Stomach (tissue), 9 donors: Measurements from ENCODE around the gene TRIM14. TPM values are rescaled to one million over a fixed set of nuclear protein-coding genes. Genes with fewer than 3 reads are reported as not detected.
A peak's percentile ranks its signal among the peaks of the same experiment; 100 is the strongest.
"Not testable (repeated sequence)": the region's sequence is repeated elsewhere in the genome, so short reads cannot be mapped to it uniquely, and the experiment has no call there.

Source experiments
- DNase-seq, 2 donors: peaks; one replicate each; pipeline versions ENCODE4 v3.0.0 to v3.0.0-alpha.2; 2013 to 2019
- H3K27ac ChIP-seq, 5 donors: fragments of 200-600 bp in 4 of 5; sonication (generic) in 4 of 5; one replicate each; pipeline ENCODE4 v1.5.1; 2013 to 2019; ENCODE audit warnings: mild to moderate bottlenecking in 1 of 5, moderate library complexity in 1 of 5
- H3K27me3 ChIP-seq, 3 donors: fragments of 200-600 bp; sonication (generic); one replicate each; pipeline ENCODE4 v1.5.1; 2017 to 2019; ENCODE audit warnings: mixed run types in 1 of 3
- H3K36me3 ChIP-seq, 4 donors: fragments of 200-600 bp; sonication (generic); 1 replicate in 3 of 4; 2 replicates in 1 of 4; pipeline ENCODE4 v1.5.1; 2016 to 2019
- H3K4me1 ChIP-seq, 4 donors: fragments of 200-600 bp; sonication (generic); one replicate each; pipeline ENCODE4 v1.5.1; 2016 to 2019
- H3K4me3 ChIP-seq, 4 donors: fragments of 200-600 bp; sonication (generic) in 3 of 4; one replicate each; pipeline ENCODE4 v1.5.1; 2016 to 2019; ENCODE audit warnings: mild to moderate bottlenecking in 1 of 4
- H3K9me3 ChIP-seq, 4 donors: fragments of 200-600 bp; sonication (generic); one replicate each; pipeline ENCODE4 v1.5.1; 2016 to 2019
- CTCF ChIP-seq, 7 experiments: fragments of 450-650 bp in 4 of 7; fragments of 200-600 bp in 3 of 7; sonication (generic) in 3 of 7; IDR thresholded peaks; one replicate each; pipeline ENCODE4 v1.5.1; 2016 to 2019; ENCODE audit warnings: antibody characterized with exemption in 7 of 7, control low read depth in 2 of 7, mild to moderate bottlenecking in 1 of 7
- EP300 ChIP-seq: sonication (generic); formaldehyde crosslinking; IDR thresholded peaks from one replicate; pipeline ENCODE4 v1.6.1; 2017; ENCODE audit warnings: antibody characterized with exemption
- POLR2A ChIP-seq, 4 donors: fragments of 450-650 bp; IDR thresholded peaks; one replicate each; pipeline ENCODE4 v1.6.1; 2016; ENCODE audit warnings: antibody characterized with exemption in 4 of 4, control low read depth in 2 of 4, mild to moderate bottlenecking in 1 of 4, moderate library complexity in 1 of 4
- POLR2AphosphoS5 ChIP-seq, 3 donors: sonication (generic); formaldehyde crosslinking; IDR thresholded peaks; one replicate each; pipeline ENCODE4 v1.6.1; 2016; ENCODE audit warnings: antibody characterized with exemption in 3 of 3
- WGBS, 5 donors: extraction: QIAGEN DNeasy Blood & Tissue Kit in 3 of 5; methylation state at CpG; one replicate each; pipeline versions ENCODE4 v1.1.5 to v1.1.7; 2013 to 2018; 5-methylcytosine and 5-hydroxymethylcytosine counted together
- intact Hi-C: fragments of 100-400 bp; cut with DNase I; formaldehyde crosslinking; loops from one replicate; pipeline ENCODE4 v1.15.1; 2023; ENCODE audit warnings: low total_unique reads
- polyA plus RNA-seq, 3 donors: library from polyadenylated mRNA; stranded (reverse); fragments of 200-250 nt; gene quantifications; one replicate each; pipeline ENCODE4 v1.2.3, GENCODE V29; 2013
- total RNA-seq, 5 donors: library from RNA; depleted of rRNA; stranded (reverse); fragments of >200 nt; gene quantifications; one replicate each; pipeline versions ENCODE4 v1.1.0 to v1.2.3, GENCODE V29; 2014 to 2016
- donor health status: healthy with polysubstance abuse.
- donor health status: Bipolar disorder and iron deficiency.
- donor health status: healthy.

TRIM14 gene
- total and polyA plus RNA-seq, 8 donors, result 4.7 to 249 (median 10.7) TPM

- Histone ChIP-seq H3K9me3 (no peaks in the 10 kb centered on the region), H3K36me3 (peaks cover 9 to 20% (median 10%) of the 10 kb centered on the region in 4 donors), H3K27me3 (no peaks in the 10 kb centered on the region), H3K4me1 (peaks cover 18 to 48% (median 26%) of the 10 kb centered on the region in 4 donors), H3K27ac (peak overlapping the region; percentile 18 to 92 (median 83)), H3K4me3 (no peak overlapping the region)
- WGBS, 5 donors, result 43 to 65% (median 48%) methylated on average over 3 of the region's 3 CpGs
- TF ChIP-seq POLR2A (IDR thresholded peaks at IDR 0.05), result no peak
- TF ChIP-seq POLR2AphosphoS5 (IDR thresholded peaks at IDR 0.05), result peak in 1 of 3 donors; percentile 26
- DNase-seq, result peak in 1 of 2 donors; percentile 73
- intact Hi-C loops, result no loop called here
Measured at GRCh38 chr9:98120476-98120875, 1.5 kb upstream of the TRIM14 start.

- Histone ChIP-seq H3K4me3 (peak overlapping the region; percentile 70 to 83 (median 78)), H3K27ac (peak overlapping the region; percentile 82 to 92 (median 84)), H3K27me3 (no peaks in the 10 kb centered on the region), H3K4me1 (peaks cover 18 to 48% (median 26%) of the 10 kb centered on the region in 4 donors), H3K9me3 (no peaks in the 10 kb centered on the region), H3K36me3 (peaks cover 0 to 6% (median 0%) of the 10 kb centered on the region in 4 donors)
- peak; percentile 52 to 63 for DNase-seq
- TF ChIP-seq EP300, result no peak
- TF ChIP-seq POLR2AphosphoS5 (IDR thresholded peaks at IDR 0.05), result no peak
- TF ChIP-seq CTCF (IDR thresholded peaks at IDR 0.05), result no peak
- no peak for TF ChIP-seq POLR2A (IDR thresholded peaks at IDR 0.05)
- WGBS, 5 donors, result 43 to 64% (median 52%) methylated on average over 5 of the region's 5 CpGs
- intact Hi-C loops, result no loop called here
Measured at GRCh38 chr9:98117984-98118639, 910 bp downstream of the TRIM14 start.

GRCh38 chr9:98117097-98117496 is 1.9 kb downstream of the TRIM14 start:
- H3K27me3 ChIP-seq, intact Hi-C loops, H3K4me3 ChIP-seq, H3K9me3 ChIP-seq, H3K36me3 ChIP-seq, H3K27ac ChIP-seq, DNase-seq: not testable (repeated sequence)
- 94 to 98% (median 97%) methylated on average over 6 of the region's 6 CpGs for WGBS, 5 donors
- H3K4me1 ChIP-seq, result peaks cover 18 to 48% (median 26%) of the 10 kb centered on the region in 4 donors

GRCh38 chr9:98109052-98109451 is 10.0 kb downstream of the TRIM14 start:
- no peak for DNase-seq
- peaks cover 5 to 59% (median 19%) of the 10 kb centered on the region in 4 donors for H3K36me3 ChIP-seq
- H3K9me3 ChIP-seq, result no peaks in the 10 kb centered on the region
- H3K27ac ChIP-seq, result peak overlapping the region in 3 of 5 donors; percentile 29 to 68 (median 43)
- no peak for TF ChIP-seq POLR2AphosphoS5 (IDR thresholded peaks at IDR 0.05)
- TF ChIP-seq EP300, result no peak
- no peak for TF ChIP-seq POLR2A (IDR thresholded peaks at IDR 0.05)
- TF ChIP-seq CTCF (IDR thresholded peaks at IDR 0.05), result no peak
- no peak overlapping the region for H3K4me3 ChIP-seq
- H3K27me3 ChIP-seq, result no peaks in the 10 kb centered on the region
- peaks cover 0 to 7% (median 0%) of the 10 kb centered on the region in 4 donors for H3K4me1 ChIP-seq
- intact Hi-C loops, result no loop called here
- WGBS, 5 donors, result 51 to 76% (median 69%) methylated on average over 3 of the region's 3 CpGs

- Histone ChIP-seq H3K27ac (peak overlapping the region in 3 of 5 donors; percentile 29 to 68 (median 43)), H3K4me1 (peaks cover 0 to 7% (median 0%) of the 10 kb centered on the region in 4 donors), H3K4me3 (no peak overlapping the region), H3K36me3 (peaks cover 5 to 59% (median 19%) of the 10 kb centered on the region in 4 donors), H3K27me3 (no peaks in the 10 kb centered on the region), H3K9me3 (no peaks in the 10 kb centered on the region)
- TF ChIP-seq EP300 (no peak), POLR2AphosphoS5 (IDR thresholded peaks at IDR 0.05) (no peak), POLR2A (IDR thresholded peaks at IDR 0.05) (no peak), CTCF (IDR thresholded peaks at IDR 0.05) (no peak)
- intact Hi-C loops, result no loop called here
- WGBS, 5 donors, result 69 to 78% (median 72%) methylated on average over 5 of the region's 5 CpGs
- DNase-seq, result peak in 1 of 2 donors; percentile 46
Measured at GRCh38 chr9:98108531-98109031, 10.4 kb downstream of the TRIM14 start.
